A549 (cell line): ENCODE data around the gene INO80. TPM values are rescaled to one million over a fixed set of nuclear protein-coding genes. Genes with fewer than 3 reads are reported as not detected.

Experiments used
- ATAC-seq, 2 experiments: fragments of 200-7000 bp in 1 of 2; fragments of >200 bp in 1 of 2; cut with Nextera tagmentation in 1 of 2; cut with Tn5 transposase in 1 of 2; 3 replicates each; pipeline versions ENCODE4 v1.8.0 to v1.9.1; 2018 to 2020; ENCODE audit warnings: mild to moderate bottlenecking in 1 of 2, moderate library complexity in 1 of 2
- CTCF ChIA-PET: fragments of 300-600 bp; sonication (Branson Sonifier 250); formaldehyde crosslinking; extraction: SDS; loops from one replicate; lab custom pipeline; 2021; ENCODE audit warnings: antibody characterized with exemption, inconsistent platforms; lab: Yijun Ruan, JAX
- POLR2A ChIA-PET: fragments of 350-600 bp; formaldehyde crosslinking; extraction: SDS; loops from one replicate; lab custom pipeline; 2021; ENCODE audit warnings: antibody characterized with exemption, inconsistent platforms; lab: Yijun Ruan, JAX
- DNase-seq, 2 experiments: peaks; one replicate each; pipeline versions ENCODE4 v3.0.0 to v3.0.0-alpha.2; 2011 to 2016; ENCODE audit warnings: low read depth in 1 of 2, low spot score in 1 of 2
- FAIRE-seq: peaks from 2 replicates; lab custom pipeline; 2011; peaks lifted over from hg19 to GRCh38; lab: Jason Lieb, UNC
- H3K27ac ChIP-seq, 2 experiments: fragments of >200 bp; sonication (Bioruptor Twin); formaldehyde crosslinking; 3 replicates each; pipeline ENCODE4 v1.5.1; 2016 to 2017
- H3K4me1 ChIP-seq: fragments of >200 bp; sonication (Bioruptor Twin); formaldehyde crosslinking; 3 replicates; pipeline ENCODE4 v1.6.1; 2016
- H3K4me2 ChIP-seq: fragments of >200 bp; sonication (Bioruptor Twin); formaldehyde crosslinking; 3 replicates; pipeline ENCODE4 v1.6.1; 2016
- H3K4me3 ChIP-seq: fragments of >200 bp; sonication (Bioruptor Twin); formaldehyde crosslinking; 3 replicates; pipeline ENCODE4 v1.5.1; 2016
- H3K9me3 ChIP-seq: fragments of >200 bp; sonication (Bioruptor Twin); formaldehyde crosslinking; 3 replicates; pipeline ENCODE4 v1.6.1; 2016
- CBX8 ChIP-seq: fragments of 200-600 bp; sonication (generic); IDR thresholded peaks from 2 replicates; pipeline ENCODE4 v1.6.1; 2016
- EHF ChIP-seq: fragments of 250-450 bp; sonication (Bioruptor Pico); IDR thresholded peaks from 2 replicates; pipeline ENCODE4 v1.5.0; 2020; ENCODE audit warnings: mild to moderate bottlenecking
- EHMT2 ChIP-seq: fragments of 200-600 bp; sonication (generic); IDR thresholded peaks from 2 replicates; pipeline ENCODE4 v1.6.1; 2016; ENCODE audit warnings: antibody characterized with exemption, low read depth, mild to moderate bottlenecking, moderate library complexity
- HES2 ChIP-seq: fragments of >200 bp; sonication (Bioruptor Twin); formaldehyde crosslinking; IDR thresholded peaks from 2 replicates; pipeline ENCODE4 v1.6.1; 2016
- HEYL ChIP-seq: fragments of 250-450 bp; sonication (Bioruptor Pico); IDR thresholded peaks from 2 replicates; pipeline ENCODE4 v1.8.0; 2021; ENCODE audit warnings: mild to moderate bottlenecking, moderate library complexity
- JUNB ChIP-seq: fragments of >200 bp; sonication (Bioruptor Twin); formaldehyde crosslinking; IDR thresholded peaks from 2 replicates; pipeline ENCODE4 v1.6.1; 2016
- KDM5A ChIP-seq: fragments of 200-600 bp; sonication (generic); IDR thresholded peaks from 2 replicates; pipeline ENCODE4 v1.6.1; 2016; ENCODE audit warnings: antibody characterized with exemption, mild to moderate bottlenecking
- MAFK ChIP-seq: fragments of 450-650 bp; IDR thresholded peaks from 2 replicates; pipeline ENCODE4 v1.6.1; 2014; ENCODE audit not compliant: partially characterized antibody
- NPAS2 ChIP-seq: fragments of 250-450 bp; sonication (Bioruptor Pico); IDR thresholded peaks from 2 replicates; pipeline ENCODE4 v1.8.0; 2022; ENCODE audit warnings: mild to moderate bottlenecking, moderate library complexity, borderline replicate concordance
- POLR2A ChIP-seq: IDR thresholded peaks from 2 replicates; pipeline ENCODE4 v1.6.1; 2012; ENCODE audit warnings: mild to moderate bottlenecking, low read length
- POLR2AphosphoS2 ChIP-seq: conservative IDR thresholded peaks from 2 replicates; pipeline ENCODE4 v1.6.1; 2012; ENCODE audit warnings: low read length, improper control_type of control experiment, inconsistent platforms
- RAD21 ChIP-seq, 2 experiments: fragments of >200 bp in 1 of 2; sonication (Bioruptor Twin) in 1 of 2; formaldehyde crosslinking in 1 of 2; IDR thresholded peaks in 1 of 2; conservative IDR thresholded peaks in 1 of 2; 2 replicates in 1 of 2; 3 replicates in 1 of 2; pipeline ENCODE4 v1.6.1; 2012 to 2018; ENCODE audit warnings: inconsistent platforms in 1 of 2
- RCOR1 ChIP-seq: fragments of 150-350 bp; IDR thresholded peaks from 2 replicates; pipeline ENCODE4 v1.6.1; 2014; ENCODE audit warnings: antibody characterized with exemption, low read length, low read depth
- SMC3 ChIP-seq: fragments of >200 bp; sonication (Bioruptor Twin); formaldehyde crosslinking; IDR thresholded peaks from 3 replicates; pipeline ENCODE4 v1.6.1; 2018; ENCODE audit warnings: inconsistent platforms
- USF2 ChIP-seq: fragments of 450-650 bp; IDR thresholded peaks from 2 replicates; pipeline ENCODE4 v1.6.1; 2014; ENCODE audit warnings: antibody characterized with exemption
- WGBS: methylation state at CpG from one replicate; pipeline ENCODE4 v1.1.6; 2017; ENCODE audit errors: missing lambda C conversion rate; 5-methylcytosine and 5-hydroxymethylcytosine counted together
- polyA plus RNA-seq, 4 experiments: library from polyadenylated mRNA; depleted of rRNA in 3 of 4; stranded (reverse); fragments of >200 nt; fragmentation: RNase III in 1 of 4; extraction: RNeasy Plus Mini Kit Qiagen cat#74134 plus additional on column Dnase treatment in 1 of 4; gene quantifications; 2 replicates in 3 of 4; 3 replicates in 1 of 4; pipeline ENCODE4 v1.2.3, GENCODE V29; 2011 to 2017
- TF ChIP-seq, protein P1 (sequence below): fragments of 200-600 bp; sonication (generic); IDR thresholded peaks from 2 replicates; pipeline ENCODE4 v1.6.1; 2016; ENCODE audit warnings: antibody characterized with exemption, mild to moderate bottlenecking, moderate library complexity
- TF ChIP-seq, protein P2 (sequence below): IDR thresholded peaks from 2 replicates; pipeline ENCODE4 v1.6.1; 2012

The INO80 gene
- polyA plus RNA-seq, 2 of the 4 experiments (the other 2 are of a cell fraction), result 6.7 to 10.9 TPM

- POLR2A ChIA-PET, result no interaction called here
- Histone ChIP-seq H3K9me3 (no peaks in the 10 kb centered on the region), H3K27ac (no peak overlapping the region), H3K4me3 (no peak overlapping the region)
- FAIRE-seq (no peak), ATAC-seq (no peak)
- WGBS, result 83% methylated on average over 4 of the region's 4 CpGs
- no peak for TF ChIP-seq POLR2AphosphoS2
- TF ChIP-seq KDM5A, result no peak
- TF ChIP-seq SMC3, result no peak
- TF ChIP-seq, all 56 proteins: peak for 0
- peaks cover 36% of the 10 kb centered on the region for H3K4me1 ChIP-seq
- no peak overlapping the region for H3K4me2 ChIP-seq
- no peak for DNase-seq
- CTCF ChIA-PET, result interaction anchor here (0.8 to 8.7 kb wide), 2 partner anchors 15 to 219 kb away, joined by 3 to 76 read pairs; no protein-coding TSS in a partner anchor
Observed at GRCh38 chr15:40957041-40957555, 159.0 kb downstream of the INO80 start.

DNA sequence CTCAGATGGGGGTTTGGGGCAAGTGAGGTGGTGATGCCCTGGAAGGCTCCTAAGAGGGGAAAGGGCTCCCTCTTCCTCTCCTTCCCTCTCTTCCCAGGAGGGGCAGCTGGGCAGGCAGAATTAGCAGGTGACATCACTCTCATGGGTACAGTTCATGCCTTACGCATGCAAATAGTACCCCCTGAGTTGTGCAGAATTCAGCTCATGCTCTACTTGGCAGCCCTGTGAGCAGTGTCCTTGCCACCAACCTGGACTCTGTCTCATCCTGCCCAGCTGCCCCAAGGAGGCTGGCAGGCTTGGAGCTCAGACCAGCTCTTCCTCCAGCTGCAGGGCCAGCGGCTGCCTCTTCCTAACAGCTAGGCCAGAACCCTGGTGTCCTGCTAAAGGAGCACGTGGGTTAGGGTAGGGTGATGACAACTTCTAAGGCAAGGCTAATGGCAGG lies 159.5 kb downstream of the INO80 start:
- Histone ChIP-seq H3K4me1 (peaks cover 41% of the 10 kb centered on the region), H3K9me3 (no peaks in the 10 kb centered on the region), H3K27ac (no peak overlapping the region), H3K4me3 (no peak overlapping the region), H3K4me2 (peak overlapping the region; percentile 89; the same call in 2 of the 3 replicates)
- TF ChIP-seq, protein P1, sequence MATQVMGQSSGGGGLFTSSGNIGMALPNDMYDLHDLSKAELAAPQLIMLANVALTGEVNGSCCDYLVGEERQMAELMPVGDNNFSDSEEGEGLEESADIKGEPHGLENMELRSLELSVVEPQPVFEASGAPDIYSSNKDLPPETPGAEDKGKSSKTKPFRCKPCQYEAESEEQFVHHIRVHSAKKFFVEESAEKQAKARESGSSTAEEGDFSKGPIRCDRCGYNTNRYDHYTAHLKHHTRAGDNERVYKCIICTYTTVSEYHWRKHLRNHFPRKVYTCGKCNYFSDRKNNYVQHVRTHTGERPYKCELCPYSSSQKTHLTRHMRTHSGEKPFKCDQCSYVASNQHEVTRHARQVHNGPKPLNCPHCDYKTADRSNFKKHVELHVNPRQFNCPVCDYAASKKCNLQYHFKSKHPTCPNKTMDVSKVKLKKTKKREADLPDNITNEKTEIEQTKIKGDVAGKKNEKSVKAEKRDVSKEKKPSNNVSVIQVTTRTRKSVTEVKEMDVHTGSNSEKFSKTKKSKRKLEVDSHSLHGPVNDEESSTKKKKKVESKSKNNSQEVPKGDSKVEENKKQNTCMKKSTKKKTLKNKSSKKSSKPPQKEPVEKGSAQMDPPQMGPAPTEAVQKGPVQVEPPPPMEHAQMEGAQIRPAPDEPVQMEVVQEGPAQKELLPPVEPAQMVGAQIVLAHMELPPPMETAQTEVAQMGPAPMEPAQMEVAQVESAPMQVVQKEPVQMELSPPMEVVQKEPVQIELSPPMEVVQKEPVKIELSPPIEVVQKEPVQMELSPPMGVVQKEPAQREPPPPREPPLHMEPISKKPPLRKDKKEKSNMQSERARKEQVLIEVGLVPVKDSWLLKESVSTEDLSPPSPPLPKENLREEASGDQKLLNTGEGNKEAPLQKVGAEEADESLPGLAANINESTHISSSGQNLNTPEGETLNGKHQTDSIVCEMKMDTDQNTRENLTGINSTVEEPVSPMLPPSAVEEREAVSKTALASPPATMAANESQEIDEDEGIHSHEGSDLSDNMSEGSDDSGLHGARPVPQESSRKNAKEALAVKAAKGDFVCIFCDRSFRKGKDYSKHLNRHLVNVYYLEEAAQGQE, result no peak
- no peak for TF ChIP-seq RAD21 (conservative IDR thresholded peaks at IDR 0.05 in 1 of 2, IDR thresholded peaks at IDR 0.05 in 1 of 2)
- TF ChIP-seq HEYL (CRISPR knock-in tag), result no peak
- TF ChIP-seq EHF (CRISPR knock-in tag), result no peak
- ChIA-PET CTCF (interaction anchor here (0.8 to 8.7 kb wide), 3 partner anchors 14 to 219 kb away, joined by 3 to 76 read pairs (median 3); no protein-coding TSS in a partner anchor), POLR2A (no interaction called here)
- DNase-seq (no peak), ATAC-seq (no peak), FAIRE-seq (no peak)
- 75% methylated on average over 2 of the region's 3 CpGs for WGBS

GRCh38 chr15:40955930-40956540 lies 160.0 kb downstream of the INO80 start:
- Histone ChIP-seq H3K9me3 (no peaks in the 10 kb centered on the region), H3K4me1 (peaks cover 40% of the 10 kb centered on the region), H3K27ac (no peak overlapping the region), H3K4me3 (no peak overlapping the region), H3K4me2 (peak overlapping the region; percentile 89; the same call in 2 of the 3 replicates)
- FAIRE-seq (no peak), DNase-seq (no peak), ATAC-seq (no peak)
- ChIA-PET CTCF (interaction anchor here (0.6 to 8.7 kb wide), 4 partner anchors 14 to 220 kb away, joined by 3 to 76 read pairs (median 3); no protein-coding TSS in a partner anchor), POLR2A (no interaction called here)
- TF ChIP-seq CBX8 (no peak), USF2 (no peak), RCOR1 (no peak), EHMT2 (no peak), POLR2A (no peak), MAFK (no peak), NPAS2 (CRISPR knock-in tag) (no peak), JUNB (no peak), HES2 (no peak), SMC3 (no peak)
- TF ChIP-seq, protein P2, sequence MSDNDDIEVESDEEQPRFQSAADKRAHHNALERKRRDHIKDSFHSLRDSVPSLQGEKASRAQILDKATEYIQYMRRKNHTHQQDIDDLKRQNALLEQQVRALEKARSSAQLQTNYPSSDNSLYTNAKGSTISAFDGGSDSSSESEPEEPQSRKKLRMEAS, result no peak
- 92% methylated on average over 3 of the region's 3 CpGs for WGBS
